Esophagus squamous epithelium (tissue), 5 donors: Measurements from ENCODE around the gene ATP5PD. TPM values are rescaled to one million over a fixed set of nuclear protein-coding genes. Genes with fewer than 3 reads are reported as not detected.

ENCODE experiments used
- DNase-seq: peaks from one replicate; lab custom pipeline; 2025; lab: John Stamatoyannopoulos, UW
- H3K27ac ChIP-seq, 4 donors: fragments of 200-600 bp; sonication (generic); one replicate each; pipeline ENCODE4 v1.5.1; 2016 to 2019; ENCODE audit warnings: mild to moderate bottlenecking in 1 of 4
- H3K27me3 ChIP-seq, 4 donors: fragments of 200-600 bp; sonication (generic); 1 replicate in 3 of 4; 2 replicates in 1 of 4; pipeline versions ENCODE4 v1.5.1 to v1.6.0; 2017 to 2021; ENCODE audit warnings: antibody characterized with exemption in 1 of 4
- H3K36me3 ChIP-seq, 3 donors: fragments of 200-600 bp; sonication (generic); one replicate each; pipeline ENCODE4 v1.5.1; 2016 to 2019
- H3K4me1 ChIP-seq, 3 donors: fragments of 200-600 bp; sonication (generic); one replicate each; pipeline ENCODE4 v1.5.1; 2017 to 2019
- H3K4me3 ChIP-seq, 4 donors: fragments of 200-600 bp; sonication (generic); 1 replicate in 3 of 4; 2 replicates in 1 of 4; pipeline ENCODE4 v1.5.1; 2016 to 2019; ENCODE audit warnings: mild to moderate bottlenecking in 2 of 4, moderate library complexity in 1 of 4
- H3K9me3 ChIP-seq, 3 donors: fragments of 200-600 bp; sonication (generic); one replicate each; pipeline ENCODE4 v1.5.1; 2016 to 2019
- CTCF ChIP-seq, 6 experiments: fragments of 450-650 bp in 4 of 6; fragments of 200-600 bp in 2 of 6; sonication (generic) in 2 of 6; IDR thresholded peaks; one replicate each; pipeline ENCODE4 v1.5.1; 2016 to 2019; ENCODE audit warnings: antibody characterized with exemption in 6 of 6, mild to moderate bottlenecking in 4 of 6, moderate library complexity in 4 of 6
- POLR2A ChIP-seq, 4 donors: fragments of 450-650 bp; IDR thresholded peaks; one replicate each; pipeline ENCODE4 v1.6.1; 2017; ENCODE audit warnings: antibody characterized with exemption in 4 of 4, mild to moderate bottlenecking in 4 of 4, moderate library complexity in 3 of 4
- WGBS, 2 donors: methylation state at CpG; one replicate each; pipeline ENCODE4 v1.1.5; 2018; 5-methylcytosine and 5-hydroxymethylcytosine counted together
- intact Hi-C: fragments of 100-400 bp; cut with DNase I; formaldehyde crosslinking; loops from one replicate; pipeline ENCODE4 v1.15.0; 2022
- total RNA-seq, 4 donors: library from RNA; depleted of rRNA; stranded (reverse); fragments of >200 nt; gene quantifications; one replicate each; pipeline ENCODE4 v1.1.0, GENCODE V29; 2016
- donor health status: DM: yes; HTN: yes; CAD: no.

ATP5PD gene
- total RNA-seq, 4 donors from 2014 or later = 252 to 300 (median 277) TPM

GRCh38 chr17:75061055-75061438 lies 14.3 kb upstream of the ATP5PD start:
- H3K4me3 ChIP-seq = no peak overlapping the region
- intact Hi-C loops = no loop called here
- no peak for DNase-seq
- no peaks in the 10 kb centered on the region for H3K27me3 ChIP-seq
- TF ChIP-seq POLR2A (IDR thresholded peaks at IDR 0.05) = no peak
- no peak for TF ChIP-seq CTCF (IDR thresholded peaks at IDR 0.05)
- no peaks in the 10 kb centered on the region for H3K9me3 ChIP-seq
- peaks cover 0 to 16% (median 4%) of the 10 kb centered on the region in 3 donors for H3K4me1 ChIP-seq
- peak overlapping the region in 3 of 4 donors; percentile 21 to 80 (median 47) for H3K27ac ChIP-seq
- WGBS, 2 donors = 93 to 96% methylated on average over 10 of the region's 10 CpGs
- H3K36me3 ChIP-seq = peaks cover 13 to 95% (median 28%) of the 10 kb centered on the region in 3 donors

GRCh38 chr17:75060434-75061054 lies 13.8 kb upstream of the ATP5PD start:
- TF ChIP-seq POLR2A (IDR thresholded peaks at IDR 0.05) = no peak
- no peak for TF ChIP-seq CTCF (IDR thresholded peaks at IDR 0.05)
- DNase-seq = no peak
- 87 to 91% methylated on average over 20 to 26 of the region's 26 CpGs for whole genome bisulfite sequencing, 2 donors
- Histone ChIP-seq H3K27ac (peak overlapping the region; percentile 33 to 83 (median 64)), H3K9me3 (no peaks in the 10 kb centered on the region), H3K36me3 (peaks cover 13 to 98% (median 28%) of the 10 kb centered on the region in 3 donors), H3K4me1 (peaks cover 0 to 16% (median 4%) of the 10 kb centered on the region in 3 donors), H3K27me3 (no peaks in the 10 kb centered on the region), H3K4me3 (no peak overlapping the region)
- intact Hi-C loops = no loop called here

GRCh38 chr17:75059369-75060345 lies 12.9 kb upstream of the ATP5PD start:
- no peak for DNase-seq
- peaks cover 13 to 98% (median 30%) of the 10 kb centered on the region in 3 donors for H3K36me3 ChIP-seq
- intact Hi-C loops = no loop called here

GRCh38 chr17:75051941-75052340 lies 5.2 kb upstream of the ATP5PD start:
- intact Hi-C loops = no loop called here
- peaks cover 5 to 80% (median 34%) of the 10 kb centered on the region in 3 donors for H3K36me3 ChIP-seq

More at GRCh38 chr17:75059369-75060345, 12.9 kb upstream of the ATP5PD start:
- TF ChIP-seq POLR2A (IDR thresholded peaks at IDR 0.05) (no peak), CTCF (IDR thresholded peaks at IDR 0.05) (peak in 5 of 6 experiments; percentile 24 to 41 (median 37))
- Histone ChIP-seq H3K4me1 (peaks cover 0 to 16% (median 4%) of the 10 kb centered on the region in 3 donors), H3K27ac (peak overlapping the region in 3 of 4 donors; percentile 47 to 83 (median 80)), H3K27me3 (no peaks in the 10 kb centered on the region), H3K4me3 (no peak overlapping the region), H3K9me3 (no peaks in the 10 kb centered on the region)
- WGBS, 2 donors = 67 to 72% methylated on average over 22 to 24 of the region's 25 CpGs

More at GRCh38 chr17:75051941-75052340, 5.2 kb upstream of the ATP5PD start:
- no peak overlapping the region for H3K4me3 ChIP-seq
- 83 to 84% methylated on average over 2 of the region's 2 CpGs for WGBS, 2 donors
- no peaks in the 10 kb centered on the region for H3K27me3 ChIP-seq
- no peak for DNase-seq
- H3K27ac ChIP-seq = no peak overlapping the region
- no peaks in the 10 kb centered on the region for H3K9me3 ChIP-seq
- H3K4me1 ChIP-seq = peaks cover 6 to 24% (median 16%) of the 10 kb centered on the region in 3 donors
- TF ChIP-seq CTCF (IDR thresholded peaks at IDR 0.05) (no peak), POLR2A (IDR thresholded peaks at IDR 0.05) (no peak)
